Small intestine (tissue), 16 donors: Measurements from ENCODE around the gene ZNF578. TPM values are rescaled to one million over a fixed set of nuclear protein-coding genes. Genes with fewer than 3 reads are reported as not detected.
A peak's percentile ranks its signal among the peaks of the same experiment; 100 is the strongest.

Experiments
- DNase-seq, 2 donors: peaks; one replicate each; pipeline versions ENCODE4 v3.0.0 to v3.0.0-alpha.2; 2013
- FAIRE-seq: peaks from 2 replicates; lab custom pipeline; 2012; peaks lifted over from hg19 to GRCh38; lab: Jason Lieb, UNC
- H3K27ac ChIP-seq, 3 donors: one replicate each; pipeline ENCODE4 v1.5.1; 2013; ENCODE audit warnings: low read length in 2 of 3, mild to moderate bottlenecking in 2 of 3, control low read depth in 1 of 3, inconsistent platforms in 1 of 3, low read depth in 1 of 3, moderate library complexity in 1 of 3
- H3K27me3 ChIP-seq, 3 donors: one replicate each; pipeline ENCODE4 v1.6.1; 2013; ENCODE audit warnings: low read length in 3 of 3, inconsistent platforms in 1 of 3; ENCODE audit not compliant: control insufficient read depth in 3 of 3, insufficient read depth in 3 of 3
- H3K36me3 ChIP-seq, 3 donors: one replicate each; pipeline ENCODE4 v1.6.1; 2013; ENCODE audit warnings: low read length in 3 of 3, inconsistent platforms in 1 of 3, low read depth in 1 of 3, mild to moderate bottlenecking in 1 of 3, moderate library complexity in 1 of 3; ENCODE audit not compliant: control insufficient read depth in 3 of 3, insufficient read depth in 2 of 3
- H3K4me1 ChIP-seq, 3 donors: one replicate each; pipeline ENCODE4 v1.6.1; 2013; ENCODE audit warnings: low read length in 2 of 3, inconsistent platforms in 1 of 3, low read depth in 1 of 3, mild to moderate bottlenecking in 1 of 3, moderate library complexity in 1 of 3; ENCODE audit not compliant: control insufficient read depth in 3 of 3, insufficient read depth in 2 of 3
- H3K4me3 ChIP-seq, 3 donors: one replicate each; pipeline ENCODE4 v1.5.1; 2013; ENCODE audit warnings: low read length in 3 of 3, control low read depth in 1 of 3, inconsistent platforms in 1 of 3, low read depth in 1 of 3, mild to moderate bottlenecking in 1 of 3, moderate library complexity in 1 of 3
- H3K9me3 ChIP-seq, 2 donors: one replicate each; pipeline ENCODE4 v1.6.1; 2013; ENCODE audit warnings: low read depth in 1 of 2, low read length in 1 of 2; ENCODE audit not compliant: control insufficient read depth in 2 of 2, insufficient read depth in 1 of 2
- WGBS, 3 donors: extraction: QIAGEN DNeasy Blood & Tissue Kit; methylation state at CpG; one replicate each; pipeline ENCODE4 v1.1.7; 2013; 5-methylcytosine and 5-hydroxymethylcytosine counted together
- long read RNA-seq, 10 donors: transcript quantifications; one replicate each; lab custom pipeline, GENCODE V29; 2026
- polyA plus RNA-seq, 4 donors: library from polyadenylated mRNA; stranded (reverse) in 3 of 4; unstranded in 1 of 4; fragments of 200-250 nt in 3 of 4; fragments of 120-200 nt in 1 of 4; gene quantifications; one replicate each; pipeline versions ENCODE4 v1.2.1 to v1.2.3, GENCODE V29; 2013
- donor health status: healthy with polysubstance abuse.
- donor health status: control.
- donor health status: control.
- donor health status: Bipolar disorder and iron deficiency.
- donor health status: healthy.

The ZNF578 gene
- polyA plus RNA-seq: 1 to 10 TPM in 1 of 4 donors, under 1 TPM in 2, not detected in 1; 0.27 to 2.9 (median 0.73) TPM
- long read RNA-seq, donor 1, full-length matches to known transcripts: 1 of 51 reads
- long read RNA-seq, donor 1, partial matches to known transcripts: 45 of 51 reads
- long read RNA-seq, donor 1, other reads (novel, unspliced or antisense): 5 of 51 reads
- long read RNA-seq, donor 2: 0 reads
- long read RNA-seq, donor 3: 0 reads
- long read RNA-seq, donor 4: 0 reads
- long read RNA-seq, donor 5, full-length matches to known transcripts: 1 of 18 reads
- long read RNA-seq, donor 5, partial matches to known transcripts: 11 of 18 reads
- long read RNA-seq, donor 5, other reads (novel, unspliced or antisense): 6 of 18 reads
- long read RNA-seq, donor 6, full-length matches to known transcripts: 2 of 17 reads
- long read RNA-seq, donor 6, partial matches to known transcripts: 0 of 17 reads
- long read RNA-seq, donor 6, other reads (novel, unspliced or antisense): 15 of 17 reads
- long read RNA-seq, donor 7, full-length matches to known transcripts: 1 of 1 reads
- long read RNA-seq, donor 7, partial matches to known transcripts: 0 of 1 reads
- long read RNA-seq, donor 7, other reads (novel, unspliced or antisense): 0 of 1 reads
- long read RNA-seq, donor 8: 0 reads
- long read RNA-seq, donor 9: 0 reads
- long read RNA-seq, donor 10, full-length matches to known transcripts: 1 of 1 reads
- long read RNA-seq, donor 10, partial matches to known transcripts: 0 of 1 reads
- long read RNA-seq, donor 10, other reads (novel, unspliced or antisense): 0 of 1 reads

GRCh38 chr19:52453324-52454094 is at the start of gene ZNF578:
TSS of gene ZNF578 (plus strand) at chr19:52453553. CDS start at chr19:52501846, 48,293 bp downstream.
- Histone ChIP-seq H3K4me3 (peak within 1 kb of the TSS; percentile 30 to 71 (median 38)), H3K4me1 (peaks cover 0 to 2% (median 0%) of the 10 kb centered on the region in 3 donors), H3K27me3 (peaks cover 0 to 5% (median 5%) of the 10 kb centered on the region in 3 donors), H3K27ac (peak within 1 kb of the TSS in 2 of 3 donors; percentile 22 to 60), H3K9me3 (peaks cover 6 to 65% of the 10 kb centered on the region in 2 donors), H3K36me3 (peaks cover 0 to 12% (median 0%) of the 10 kb centered on the region in 3 donors)
- FAIRE-seq (no peak), DNase-seq (peak; percentile 37 to 90)
- WGBS, 3 donors: 3 to 16% (median 11%) methylated on average over 48 of the region's 48 CpGs

- Histone ChIP-seq H3K4me3 (no peak overlapping the region), H3K36me3 (peaks cover 23 to 49% (median 28%) of the 10 kb centered on the region in 3 donors), H3K27ac (no peak overlapping the region), H3K27me3 (no peaks in the 10 kb centered on the region), H3K9me3 (peaks cover 3 to 73% of the 10 kb centered on the region in 2 donors), H3K4me1 (no peaks in the 10 kb centered on the region)
- FAIRE-seq (no peak), DNase-seq (no peak)
- WGBS, 3 donors: 89 to 97% (median 97%) methylated on average over 6 of the region's 6 CpGs
These were observed 43.1 kb upstream of the ZNF578 start for GRCh38 chr19:52410276-52410675.

- 93 to 95% (median 93%) methylated on average over 5 of the region's 5 CpGs for WGBS, 3 donors
- H3K9me3 ChIP-seq: peaks cover 4 to 81% of the 10 kb centered on the region in 2 donors
- FAIRE-seq: no peak
- H3K36me3 ChIP-seq: peaks cover 0 to 10% (median 0%) of the 10 kb centered on the region in 3 donors
- DNase-seq: no peak
- no peak overlapping the region for H3K27ac ChIP-seq
- H3K4me3 ChIP-seq: no peak overlapping the region
- no peaks in the 10 kb centered on the region for H3K27me3 ChIP-seq
- no peaks in the 10 kb centered on the region for H3K4me1 ChIP-seq
These were observed 37.6 kb upstream of the ZNF578 start for GRCh38 chr19:52415711-52416110.

- Histone ChIP-seq H3K27me3 (no peaks in the 10 kb centered on the region), H3K4me3 (no peak within 1 kb of the TSS), H3K36me3 (no peaks in the 10 kb centered on the region), H3K27ac (no peak within 1 kb of the TSS), H3K9me3 (peaks cover 0 to 62% of the 10 kb centered on the region in 2 donors), H3K4me1 (no peaks in the 10 kb centered on the region)
- no peak for DNase-seq
- 65 to 66% (median 65%) methylated on average over 27 of the region's 27 CpGs for WGBS, 3 donors
- no peak for FAIRE-seq
These were observed 24.4 kb upstream of the ZNF578 start, which contains the start of gene ZNF534 for GRCh38 chr19:52428937-52429336. TSS of gene ZNF534 (plus strand) at chr19:52429148. CDS start at chr19:52431475, 2,327 bp downstream.

- H3K27me3 ChIP-seq: no peaks in the 10 kb centered on the region
- H3K4me3 ChIP-seq: no peak overlapping the region
- H3K36me3 ChIP-seq: no peaks in the 10 kb centered on the region
- WGBS, 3 donors: 65 to 83% (median 78%) methylated on average over 3 of the region's 3 CpGs
- FAIRE-seq (no peak), DNase-seq (no peak)
- no peaks in the 10 kb centered on the region for H3K4me1 ChIP-seq
- H3K9me3 ChIP-seq: peaks cover 2 to 37% of the 10 kb centered on the region in 2 donors
- no peak overlapping the region for H3K27ac ChIP-seq
These were observed 11.2 kb upstream of the ZNF578 start for GRCh38 chr19:52442179-52442578.

- no peaks in the 10 kb centered on the region for H3K4me1 ChIP-seq
- peaks cover 2 to 27% of the 10 kb centered on the region in 2 donors for H3K9me3 ChIP-seq
- WGBS, 3 donors: 38 to 44% (median 38%) methylated on average over 2 of the region's 2 CpGs
- no peak overlapping the region for H3K4me3 ChIP-seq
- DNase-seq: no peak
- no peaks in the 10 kb centered on the region for H3K27me3 ChIP-seq
- no peaks in the 10 kb centered on the region for H3K36me3 ChIP-seq
- H3K27ac ChIP-seq: no peak overlapping the region
- no peak for FAIRE-seq
These were observed 8.8 kb upstream of the ZNF578 start for GRCh38 chr19:52444506-52444905.

- Histone ChIP-seq H3K36me3 (no peaks in the 10 kb centered on the region), H3K27ac (no peak overlapping the region), H3K4me1 (peaks cover 0 to 2% (median 0%) of the 10 kb centered on the region in 3 donors), H3K27me3 (peaks cover 0 to 5% (median 5%) of the 10 kb centered on the region in 3 donors), H3K4me3 (no peak overlapping the region), H3K9me3 (peaks cover 4 to 54% of the 10 kb centered on the region in 2 donors)
- WGBS, 3 donors: 34 to 64% (median 53%) methylated on average over 37 to 41 of the region's 41 CpGs
- DNase-seq (no peak), FAIRE-seq (no peak)
These were observed 2.1 kb upstream of the ZNF578 start for GRCh38 chr19:52451241-52451640.
